ENCODE results near the gene SHC2. TPM values are rescaled to one million over a fixed set of nuclear protein-coding genes. Genes with fewer than 3 reads are reported as not detected.

SHC2 gene
- total and polyA plus RNA-seq, 8 donors, result 13.8 to 169 (median 36.6) TPM

DNA sequence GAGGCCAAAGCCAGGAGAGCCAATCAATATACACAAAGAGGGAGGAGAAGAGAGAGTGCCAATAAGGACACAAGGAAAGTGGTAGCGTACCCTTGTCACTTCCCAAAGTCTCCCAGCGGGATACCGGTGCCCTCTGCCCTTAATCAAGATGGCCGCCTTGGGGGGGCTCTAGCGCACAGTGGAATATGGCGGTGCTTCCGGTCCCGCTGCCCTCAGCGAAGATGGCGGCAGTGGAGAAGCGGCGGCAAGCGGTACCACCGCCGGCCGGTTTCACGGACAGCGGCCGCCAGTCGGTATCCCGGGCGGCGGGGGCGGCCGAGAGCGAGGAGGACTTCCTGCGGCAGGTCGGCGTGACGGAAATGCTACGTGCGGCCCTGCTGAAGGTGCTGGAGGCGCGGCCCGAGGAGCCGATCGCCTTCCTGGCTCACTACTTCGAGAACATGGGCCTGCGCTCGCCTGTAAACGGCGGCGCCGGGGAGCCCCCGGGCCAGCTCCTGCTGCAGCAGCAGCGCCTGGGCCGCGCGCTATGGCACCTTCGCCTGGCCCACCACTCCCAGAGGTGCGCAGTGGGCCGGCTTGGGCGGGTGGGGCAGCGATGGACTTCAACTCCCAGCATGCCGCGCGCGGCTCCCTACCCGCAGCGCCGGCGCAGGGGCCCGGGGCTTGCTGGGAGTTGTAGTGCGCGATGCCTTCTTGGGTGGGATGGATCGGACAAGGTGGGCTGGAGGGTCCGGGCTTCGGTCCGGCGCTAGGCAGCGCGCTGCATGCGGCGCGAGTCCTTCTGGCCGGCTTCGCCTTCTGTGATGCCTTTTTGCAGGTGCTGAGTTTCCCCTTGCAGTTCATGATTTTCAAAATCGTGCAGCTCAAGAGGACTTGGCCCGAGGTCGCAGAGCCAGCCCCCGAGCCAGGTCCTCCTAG, 46.7 kb upstream of the SHC2 start, which contains the start of gene TPGS1:
Gene TPGS1 (plus strand): TSS at position 212 of the 918 bp plus-strand sequence. CDS start 10 bp downstream, at position 222.
- WGBS, 5 donors, result 0 to 6% (median 1%) methylated on average over 8 to 81 of the region's 81 CpGs

DNA sequence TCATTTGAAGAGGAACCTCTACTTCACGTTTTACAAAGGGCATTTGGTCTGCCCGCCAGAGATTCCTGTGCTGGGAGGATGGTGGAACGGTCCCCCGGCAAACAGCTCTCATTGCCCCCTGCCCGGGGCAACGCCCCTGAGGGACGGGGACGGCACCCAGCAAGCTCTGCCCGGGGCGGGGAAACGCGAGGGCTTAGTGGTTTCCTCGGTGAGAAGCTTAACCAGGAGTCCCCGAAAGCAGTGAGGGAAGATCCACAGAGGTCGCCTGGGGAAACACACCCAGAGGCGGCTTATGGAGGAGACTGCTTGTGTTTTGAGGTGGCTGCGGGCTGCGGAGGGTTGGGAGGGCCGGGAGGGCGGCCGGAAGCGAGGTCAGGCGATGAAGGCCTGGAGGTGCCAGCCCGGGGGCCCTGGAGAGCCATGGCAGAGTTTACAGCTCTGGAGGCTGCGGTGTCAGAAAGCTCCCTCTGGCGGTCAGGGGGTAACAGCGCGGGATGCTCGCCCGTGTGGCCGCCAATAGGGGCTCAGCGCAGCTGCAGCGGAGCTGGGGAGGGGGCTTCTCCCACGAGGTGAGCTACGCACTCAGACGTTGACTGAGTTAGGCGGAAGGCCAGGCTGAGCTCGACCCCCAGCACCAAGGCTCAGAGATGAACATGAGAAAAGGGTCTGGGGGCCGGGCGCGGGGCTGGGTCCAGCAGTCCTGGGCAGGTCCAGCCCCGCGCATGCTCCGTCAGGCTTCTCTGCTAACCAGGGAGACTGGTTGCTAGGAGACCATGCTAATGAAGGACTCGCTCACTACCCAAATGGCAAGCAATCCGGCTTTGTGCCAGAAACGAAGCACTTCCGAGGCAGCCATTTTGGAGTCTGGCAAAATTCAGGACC, 45.8 kb upstream of the SHC2 start:
- Histone ChIP-seq H3K4me1 (peaks cover 15 to 41% (median 32%) of the 10 kb centered on the region in 4 donors), H3K36me3 (peaks cover 0 to 11% (median 4%) of the 10 kb centered on the region in 4 donors), H3K9me3 (no peaks in the 10 kb centered on the region), H3K27me3 (no peaks in the 10 kb centered on the region), H3K27ac (peak overlapping the region; percentile 91 to 98 (median 96)), H3K4me3 (peak overlapping the region; percentile 77 to 100 (median 100))
- TF ChIP-seq, protein P1, sequence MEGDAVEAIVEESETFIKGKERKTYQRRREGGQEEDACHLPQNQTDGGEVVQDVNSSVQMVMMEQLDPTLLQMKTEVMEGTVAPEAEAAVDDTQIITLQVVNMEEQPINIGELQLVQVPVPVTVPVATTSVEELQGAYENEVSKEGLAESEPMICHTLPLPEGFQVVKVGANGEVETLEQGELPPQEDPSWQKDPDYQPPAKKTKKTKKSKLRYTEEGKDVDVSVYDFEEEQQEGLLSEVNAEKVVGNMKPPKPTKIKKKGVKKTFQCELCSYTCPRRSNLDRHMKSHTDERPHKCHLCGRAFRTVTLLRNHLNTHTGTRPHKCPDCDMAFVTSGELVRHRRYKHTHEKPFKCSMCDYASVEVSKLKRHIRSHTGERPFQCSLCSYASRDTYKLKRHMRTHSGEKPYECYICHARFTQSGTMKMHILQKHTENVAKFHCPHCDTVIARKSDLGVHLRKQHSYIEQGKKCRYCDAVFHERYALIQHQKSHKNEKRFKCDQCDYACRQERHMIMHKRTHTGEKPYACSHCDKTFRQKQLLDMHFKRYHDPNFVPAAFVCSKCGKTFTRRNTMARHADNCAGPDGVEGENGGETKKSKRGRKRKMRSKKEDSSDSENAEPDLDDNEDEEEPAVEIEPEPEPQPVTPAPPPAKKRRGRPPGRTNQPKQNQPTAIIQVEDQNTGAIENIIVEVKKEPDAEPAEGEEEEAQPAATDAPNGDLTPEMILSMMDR (IDR thresholded peaks at IDR 0.05), result peak in 5 of 7 experiments; percentile 91 to 97 (median 94)
- no peak for TF ChIP-seq POLR2A (IDR thresholded peaks at IDR 0.05)
- WGBS, 5 donors, result 3 to 9% (median 4%) methylated on average over 29 to 48 of the region's 48 CpGs
- DNase-seq, result peak; percentile 99 to 100
- intact Hi-C loops (cut with DNase I; ENCODE audit: low total_unique reads), result no loop called here

More for the DNA sequence above, 46.7 kb upstream of the SHC2 start, which contains the start of gene TPGS1:
- peak; percentile 23 to 82 (median 65) for TF ChIP-seq POLR2AphosphoS5 (IDR thresholded peaks at IDR 0.05)
- TF ChIP-seq POLR2A (IDR thresholded peaks at IDR 0.05), result no peak
- peak; percentile 2 for TF ChIP-seq EP300 (IDR thresholded peaks at IDR 0.05)
- TF ChIP-seq, protein P1 (IDR thresholded peaks at IDR 0.05), result no peak
- peak; percentile 78 to 92 for DNase-seq
- Histone ChIP-seq H3K4me3 (peak within 1 kb of the TSS; percentile 77 to 100 (median 100)), H3K36me3 (peaks cover 0 to 11% (median 4%) of the 10 kb centered on the region in 4 donors), H3K27me3 (no peaks in the 10 kb centered on the region), H3K4me1 (peaks cover 15 to 46% (median 34%) of the 10 kb centered on the region in 4 donors), H3K27ac (peak within 1 kb of the TSS; percentile 91 to 98 (median 96)), H3K9me3 (no peaks in the 10 kb centered on the region)
- intact Hi-C loops (cut with DNase I; ENCODE audit: low total_unique reads), result no loop called here

DNA sequence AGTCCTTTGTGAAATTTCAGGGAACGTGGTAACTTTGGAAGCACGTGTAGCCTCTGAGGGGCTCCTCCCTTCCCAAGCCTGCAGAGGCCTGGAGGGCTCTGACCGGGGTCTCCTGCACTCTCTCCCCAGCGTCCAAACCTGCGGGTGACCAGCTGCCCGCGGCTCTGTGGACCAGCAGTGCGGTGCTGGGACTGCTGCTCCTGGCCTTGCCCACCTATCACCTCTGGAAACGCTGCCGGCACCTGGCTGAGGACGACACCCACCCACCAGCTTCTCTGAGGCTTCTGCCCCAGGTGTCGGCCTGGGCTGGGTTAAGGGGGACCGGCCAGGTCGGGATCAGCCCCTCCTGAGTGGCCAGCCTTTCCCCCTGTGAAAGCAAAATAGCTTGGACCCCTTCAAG, 43.8 kb upstream of the SHC2 start:
- DNase-seq, result peak in 1 of 2 donors; percentile 5
- Histone ChIP-seq H3K27ac (no peak overlapping the region), H3K27me3 (peaks cover 0 to 10% (median 0%) of the 10 kb centered on the region in 3 donors), H3K4me3 (no peak overlapping the region), H3K4me1 (peaks cover 15 to 26% (median 21%) of the 10 kb centered on the region in 4 donors), H3K9me3 (no peaks in the 10 kb centered on the region), H3K36me3 (peaks cover 0 to 8% (median 2%) of the 10 kb centered on the region in 4 donors)
- WGBS, 5 donors, result 83 to 91% (median 89%) methylated on average over 14 of the region's 14 CpGs
- intact Hi-C loops (cut with DNase I; ENCODE audit: low total_unique reads), result no loop called here
- TF ChIP-seq POLR2AphosphoS5 (IDR thresholded peaks at IDR 0.05) (no peak), POLR2A (IDR thresholded peaks at IDR 0.05) (no peak), EP300 (IDR thresholded peaks at IDR 0.05) (no peak)
- TF ChIP-seq, protein P1 (IDR thresholded peaks at IDR 0.05), result no peak

DNA sequence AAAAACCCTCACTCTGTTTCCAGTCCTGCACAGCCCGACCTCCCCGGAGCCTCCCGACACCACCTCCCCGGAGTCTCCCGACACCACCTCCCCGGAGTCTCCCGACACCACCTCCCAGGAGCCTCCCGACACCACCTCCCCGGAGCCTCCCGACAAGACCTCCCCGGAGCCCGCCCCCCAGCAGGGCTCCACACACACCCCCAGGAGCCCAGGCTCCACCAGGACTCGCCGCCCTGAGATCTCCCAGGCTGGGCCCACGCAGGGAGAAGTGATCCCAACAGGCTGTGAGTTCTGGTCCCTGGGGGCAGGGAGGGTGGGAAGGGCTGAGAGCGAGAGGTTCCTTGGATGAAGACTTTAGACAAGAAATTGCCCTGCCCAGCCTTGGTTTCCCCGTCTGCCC, 40.8 kb upstream of the SHC2 start:
- 85 to 89% (median 86%) methylated on average over 16 to 17 of the region's 17 CpGs for WGBS, 5 donors
- intact Hi-C loops (cut with DNase I; ENCODE audit: low total_unique reads), result no loop called here
- H3K4me3 ChIP-seq, result no peak overlapping the region

More for the DNA sequence above, 40.8 kb upstream of the SHC2 start:
- H3K9me3 ChIP-seq, result no peaks in the 10 kb centered on the region
- peak in 1 of 2 donors; percentile 6 for DNase-seq
- H3K27ac ChIP-seq, result no peak overlapping the region
- TF ChIP-seq POLR2A (IDR thresholded peaks at IDR 0.05) (no peak), EP300 (IDR thresholded peaks at IDR 0.05) (no peak), POLR2AphosphoS5 (IDR thresholded peaks at IDR 0.05) (no peak)
- TF ChIP-seq, protein P1 (IDR thresholded peaks at IDR 0.05), result no peak
- peaks cover 14 to 39% (median 23%) of the 10 kb centered on the region in 3 donors for H3K27me3 ChIP-seq
- H3K36me3 ChIP-seq, result no peaks in the 10 kb centered on the region
- H3K4me1 ChIP-seq, result peaks cover 12 to 29% (median 19%) of the 10 kb centered on the region in 4 donors

All from stomach (tissue), 9 donors.